ENCODE measurements around the gene NUDT14. TPM values are rescaled to one million over a fixed set of nuclear protein-coding genes. Genes with fewer than 3 reads are reported as not detected.

NUDT14 gene
- total RNA-seq, 1 donor from 2014 or later: 68.4 TPM

GRCh38 chr14:105207996-105208737 is 27.1 kb upstream of the NUDT14 start:
- H3K36me3 Mint-ChIP-seq: peaks cover 2% of the 10 kb centered on the region
- no peak overlapping the region for H3K4me3 Mint-ChIP-seq
- no peak for DNase-seq (ENCODE audit: low spot score in 2 of 2, unreplicated experiment in 2 of 2)
- no peaks in the 10 kb centered on the region for H3K27me3 Mint-ChIP-seq (ENCODE audit: low read depth)
- H3K4me1 Mint-ChIP-seq: no peaks in the 10 kb centered on the region
- H3K9me3 Mint-ChIP-seq: no peaks in the 10 kb centered on the region
- no peak for TF ChIP-seq CTCF (IDR thresholded peaks at IDR 0.05; ENCODE audit: unreplicated experiment)
- peak overlapping the region; percentile 34 for H3K27ac Mint-ChIP-seq

GRCh38 chr14:105207460-105207901 is 26.4 kb upstream of the NUDT14 start:
- DNase-seq (ENCODE audit: low spot score in 2 of 2, unreplicated experiment in 2 of 2): no peak
- Mint-ChIP-seq H3K4me3 (no peak overlapping the region), H3K9me3 (no peaks in the 10 kb centered on the region), H3K4me1 (no peaks in the 10 kb centered on the region), H3K36me3 (peaks cover 2% of the 10 kb centered on the region), H3K27me3 (ENCODE audit: low read depth) (no peaks in the 10 kb centered on the region), H3K27ac (no peak overlapping the region)
- TF ChIP-seq CTCF (IDR thresholded peaks at IDR 0.05; ENCODE audit: unreplicated experiment): no peak

- no peak for DNase-seq (ENCODE audit: low spot score in 2 of 2, unreplicated experiment in 2 of 2)
- no peak for TF ChIP-seq CTCF (IDR thresholded peaks at IDR 0.05; ENCODE audit: unreplicated experiment)
- no peaks in the 10 kb centered on the region for H3K27me3 Mint-ChIP-seq (ENCODE audit: low read depth)
- no peaks in the 10 kb centered on the region for H3K4me1 Mint-ChIP-seq
- H3K4me3 Mint-ChIP-seq: no peak overlapping the region
- no peaks in the 10 kb centered on the region for H3K9me3 Mint-ChIP-seq
- no peak overlapping the region for H3K27ac Mint-ChIP-seq
- H3K36me3 Mint-ChIP-seq: no peaks in the 10 kb centered on the region
Measured at GRCh38 chr14:105206873-105207272, 25.8 kb upstream of the NUDT14 start.

- H3K27ac Mint-ChIP-seq: no peak overlapping the region
- no peak for DNase-seq (ENCODE audit: low spot score in 2 of 2, unreplicated experiment in 2 of 2)
- no peaks in the 10 kb centered on the region for H3K4me1 Mint-ChIP-seq
- no peaks in the 10 kb centered on the region for H3K36me3 Mint-ChIP-seq
- TF ChIP-seq CTCF (IDR thresholded peaks at IDR 0.05; ENCODE audit: unreplicated experiment): no peak
- no peaks in the 10 kb centered on the region for H3K27me3 Mint-ChIP-seq (ENCODE audit: low read depth)
- H3K9me3 Mint-ChIP-seq: no peaks in the 10 kb centered on the region
- H3K4me3 Mint-ChIP-seq: no peak overlapping the region
Measured at GRCh38 chr14:105205673-105206208, 24.6 kb upstream of the NUDT14 start.

GRCh38 chr14:105204931-105205672 is 24.0 kb upstream of the NUDT14 start:
- no peak overlapping the region for H3K27ac Mint-ChIP-seq
- DNase-seq (ENCODE audit: low spot score in 2 of 2, unreplicated experiment in 2 of 2): no peak
- H3K4me1 Mint-ChIP-seq: no peaks in the 10 kb centered on the region
- no peaks in the 10 kb centered on the region for H3K36me3 Mint-ChIP-seq
- no peak for TF ChIP-seq CTCF (IDR thresholded peaks at IDR 0.05; ENCODE audit: unreplicated experiment)
- no peak overlapping the region for H3K4me3 Mint-ChIP-seq
- no peaks in the 10 kb centered on the region for H3K9me3 Mint-ChIP-seq
- no peaks in the 10 kb centered on the region for H3K27me3 Mint-ChIP-seq (ENCODE audit: low read depth)
